OCI-M2 (cell line): Measurements from ENCODE around the gene TRAF5.

Experiments
- DNase-seq: peaks from one replicate; lab custom pipeline; 2025; ENCODE audit not compliant: unreplicated experiment; lab: John Stamatoyannopoulos, UW

TRAF5 gene

DNA sequence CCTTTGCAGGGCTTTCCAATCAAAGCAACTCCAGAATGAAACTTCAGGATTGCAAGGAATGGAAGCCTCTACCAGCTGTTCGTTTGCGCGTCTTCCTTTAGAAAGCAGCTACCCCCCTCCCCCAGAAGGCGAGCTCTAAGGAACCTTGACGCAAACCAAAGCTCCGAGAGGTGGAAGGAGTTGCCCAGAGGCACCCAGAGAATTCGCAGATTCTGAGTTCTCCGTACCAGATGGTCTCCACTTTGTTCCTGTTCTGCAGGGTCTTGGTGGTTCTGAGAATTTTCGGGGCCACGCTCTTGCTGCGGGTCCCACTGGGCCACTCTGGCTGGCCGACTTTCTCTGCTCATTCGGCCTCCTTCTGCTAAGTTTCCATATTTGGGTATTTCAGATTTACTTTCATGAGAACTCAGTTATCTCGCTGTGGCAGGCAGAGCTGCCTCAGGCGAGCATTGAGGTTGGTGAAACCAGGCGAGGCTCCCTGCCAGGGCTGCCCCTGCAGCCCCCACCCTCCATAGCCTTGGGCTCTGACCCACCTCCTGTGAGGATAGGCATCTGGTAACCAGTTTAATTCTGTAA lies 801 bp downstream of the TRAF5 start:
- no peak for DNase-seq

DNA sequence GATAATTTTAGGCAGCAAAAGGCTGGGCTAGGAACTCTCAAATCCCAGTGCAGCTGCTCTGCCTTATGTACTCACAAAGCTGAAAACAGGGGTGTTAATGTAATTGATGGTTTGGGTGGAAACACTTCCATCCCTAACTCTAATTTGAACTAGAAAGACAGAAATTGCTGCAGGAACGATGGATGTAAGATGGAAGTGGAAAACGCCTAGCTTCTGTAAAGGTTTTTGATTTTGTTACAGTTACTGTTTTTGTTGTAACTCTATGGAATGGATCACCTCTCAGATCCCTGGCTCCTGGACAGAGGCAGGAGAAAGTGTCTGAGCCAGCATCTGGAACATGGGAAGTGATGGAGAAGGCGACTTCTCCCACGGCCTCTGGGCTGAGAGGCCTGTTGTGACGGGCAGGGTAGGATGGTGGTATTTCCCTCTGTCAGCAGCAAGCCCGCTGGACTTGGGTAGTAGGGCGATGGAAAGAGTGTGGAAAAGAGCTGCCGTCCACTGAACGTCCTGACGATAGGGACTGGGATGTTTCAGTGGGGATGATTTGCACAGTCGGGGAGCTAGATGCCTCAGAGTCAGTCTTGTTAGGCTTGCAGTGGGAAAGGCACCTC lies 1.6 kb downstream of the TRAF5 start:
- DNase-seq, result no peak

DNA sequence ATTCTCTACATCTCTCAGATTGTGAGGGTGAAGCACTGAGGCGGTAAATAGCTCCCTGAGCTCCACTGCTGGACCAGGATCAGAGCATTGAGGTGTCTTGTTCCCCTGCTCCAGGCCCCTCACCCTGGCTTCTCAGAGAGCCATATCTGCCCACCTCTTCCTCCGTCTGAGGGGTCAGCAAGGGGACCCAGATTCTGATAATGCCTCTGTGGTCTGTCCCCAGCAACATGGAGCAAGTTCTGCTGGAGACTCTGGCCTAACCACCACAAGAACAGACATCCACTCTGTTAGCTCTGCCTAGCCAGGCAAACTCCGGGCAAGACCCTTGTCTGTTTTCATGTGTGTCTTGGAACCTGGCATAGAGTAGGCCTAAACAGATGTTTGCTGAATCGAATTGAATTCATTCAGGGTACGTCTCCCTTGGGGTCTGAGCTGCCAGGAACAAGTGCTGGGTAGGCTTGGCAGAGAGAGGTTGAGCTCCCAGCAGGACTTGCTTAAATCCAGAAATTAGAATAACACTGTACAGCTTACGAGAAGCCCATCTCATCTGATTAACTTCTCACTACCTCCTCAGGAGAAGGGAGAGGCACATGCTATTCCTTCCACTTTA lies 2.3 kb downstream of the TRAF5 start:
- no peak for DNase-seq

DNA sequence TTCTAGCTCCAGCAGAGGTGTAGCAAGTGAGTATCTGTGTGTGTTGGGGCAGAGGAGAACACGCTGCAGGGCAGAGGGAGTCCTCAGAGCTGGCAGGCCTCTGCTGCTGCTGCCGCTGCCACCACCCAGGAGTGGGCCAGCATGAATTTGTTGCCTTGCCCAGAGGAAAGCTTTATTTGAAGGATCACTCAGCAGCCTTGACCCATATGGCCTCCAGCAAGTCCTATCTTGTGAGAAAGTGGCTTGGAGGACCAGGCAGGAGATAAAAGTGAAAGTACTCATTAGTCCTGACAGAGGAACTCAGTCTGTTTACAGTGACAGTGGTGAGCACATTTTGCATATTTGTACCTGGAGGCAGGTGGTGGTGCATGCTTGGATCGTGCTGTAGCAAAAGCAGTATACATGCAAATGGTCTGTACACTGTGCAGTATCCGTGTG lies 3.1 kb downstream of the TRAF5 start:
- DNase-seq, result no peak

DNA sequence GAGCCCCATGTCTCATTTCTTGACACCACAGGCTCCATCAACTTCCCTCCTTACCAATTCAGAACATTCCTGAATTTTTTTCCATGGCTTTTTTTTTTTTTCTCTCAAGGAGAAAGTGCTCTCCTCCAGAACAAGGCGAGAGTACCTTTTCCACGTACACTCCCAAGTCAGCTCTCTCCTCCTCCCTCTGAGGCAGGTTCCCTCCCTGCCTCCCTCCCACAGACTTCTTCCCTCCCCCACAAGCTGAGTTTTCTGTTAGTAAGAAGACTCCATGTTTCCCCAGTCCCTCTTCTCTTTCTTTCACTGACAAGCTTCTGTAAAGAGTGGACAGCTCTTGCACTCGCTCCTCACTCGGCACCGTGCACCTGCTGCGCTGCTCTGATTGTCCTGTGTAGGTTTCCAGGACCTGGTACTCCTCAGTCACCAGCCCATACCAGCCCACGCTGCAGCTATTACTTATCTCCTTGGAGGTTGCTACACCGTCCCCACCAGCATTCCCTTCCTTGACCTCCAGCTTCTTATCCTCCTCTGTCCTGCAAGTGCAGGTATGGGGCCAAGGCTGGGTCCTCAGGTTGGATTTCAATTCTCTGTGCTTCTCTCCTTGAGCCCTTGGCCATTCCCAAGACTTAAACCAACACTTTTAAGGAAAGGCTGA lies 3.8 kb downstream of the TRAF5 start:
- DNase-seq, result no peak

DNA sequence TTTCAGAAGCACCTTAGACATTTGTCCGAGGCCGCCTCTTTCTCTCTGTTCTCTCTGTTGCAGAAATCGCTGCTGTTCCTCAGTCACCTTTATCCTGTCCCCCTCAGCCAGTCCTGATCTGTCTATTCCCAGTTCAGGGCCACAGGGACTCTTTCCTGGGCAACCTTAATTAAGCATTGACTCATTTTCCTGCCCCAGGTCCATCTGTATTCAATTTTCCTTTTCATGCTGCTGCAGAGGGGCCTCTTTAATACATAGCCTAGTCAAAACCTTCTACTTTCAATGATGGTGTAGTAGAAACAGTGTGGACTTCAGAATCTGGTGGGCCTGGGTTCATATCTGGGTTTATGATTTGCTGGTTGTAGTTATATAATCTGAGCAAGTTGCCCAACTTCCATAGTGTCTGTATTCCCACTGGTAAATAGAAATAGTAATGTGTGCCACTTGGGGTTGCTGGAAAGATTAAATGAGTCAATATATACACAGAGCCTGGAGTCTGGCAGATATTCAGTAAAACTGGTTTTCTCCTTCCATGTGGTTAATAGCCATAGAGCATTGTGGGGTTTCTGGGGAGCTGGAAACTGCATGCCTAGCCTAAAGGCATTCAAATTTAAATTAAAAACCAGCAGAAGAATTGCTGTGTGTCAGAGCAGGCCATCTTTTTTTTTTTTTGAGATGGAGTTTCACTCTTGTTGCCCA lies 4.5 kb downstream of the TRAF5 start:
- no peak for DNase-seq

DNA sequence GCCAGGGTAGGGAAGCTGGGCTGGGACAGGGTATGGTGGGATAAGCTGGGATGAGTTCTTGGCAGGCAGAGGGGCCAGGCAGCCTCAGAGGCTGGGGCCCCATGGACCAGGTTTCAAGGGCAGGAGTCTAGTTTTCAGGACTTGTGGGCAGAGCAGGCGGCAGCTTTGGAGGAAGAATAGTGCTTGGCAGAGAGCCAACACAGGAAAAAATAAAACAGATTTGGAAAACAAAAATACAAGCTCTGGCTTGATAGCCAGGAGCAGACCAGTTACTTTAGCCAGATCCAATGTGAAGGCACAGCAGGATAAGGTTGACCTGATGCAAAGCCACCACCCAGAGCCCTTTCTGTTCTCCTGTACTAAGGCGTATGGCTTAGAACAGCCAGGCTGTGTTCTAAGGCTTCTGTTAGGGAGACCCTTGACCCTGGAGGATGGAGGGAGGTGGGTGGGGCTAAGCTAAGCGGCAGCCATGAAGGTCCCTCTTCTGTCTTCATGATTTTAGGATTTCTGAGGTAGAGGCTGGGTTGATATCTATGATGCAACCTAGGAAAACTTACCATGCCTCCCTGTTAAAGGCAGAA lies 5.5 kb downstream of the TRAF5 start:
- DNase-seq, result no peak

DNA sequence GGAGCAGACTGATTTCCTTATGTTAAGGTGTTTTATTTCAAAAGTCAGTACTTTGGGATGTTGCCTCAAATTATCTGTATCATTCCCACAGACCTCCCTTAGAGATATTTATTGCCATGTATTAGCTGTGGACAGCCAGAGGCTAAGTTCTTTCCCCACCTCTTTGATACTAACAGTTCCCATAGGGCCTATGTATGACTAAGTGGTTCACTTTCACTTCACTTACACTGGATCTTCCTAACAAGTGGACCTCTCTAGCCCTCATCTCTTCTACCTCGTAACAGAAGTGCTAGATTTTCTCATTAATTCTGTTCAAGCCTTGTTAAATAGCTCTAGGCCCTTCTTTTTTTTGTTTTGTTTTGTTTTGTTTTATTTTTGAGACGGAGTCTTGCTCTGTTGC lies 6.2 kb downstream of the TRAF5 start:
- DNase-seq, result no peak

DNA sequence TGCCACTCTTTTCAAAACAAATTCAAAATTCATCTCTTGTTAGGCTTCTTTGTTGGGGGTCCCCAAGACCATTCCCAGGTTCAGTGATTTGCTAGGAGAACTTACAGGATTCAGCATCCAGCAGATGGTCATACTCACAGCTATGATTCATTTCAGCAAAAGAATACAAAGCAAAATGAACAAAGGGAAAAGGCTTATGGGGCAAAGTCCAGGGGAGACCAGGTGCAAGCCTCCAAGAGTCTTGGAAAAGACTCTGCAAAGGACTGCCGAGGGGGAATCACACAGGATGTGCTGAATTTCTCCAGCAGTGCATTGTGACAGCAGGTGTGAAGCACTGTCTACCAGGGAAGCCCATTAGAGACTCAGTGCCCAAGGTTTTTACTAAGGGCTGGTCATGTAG lies 7.3 kb downstream of the TRAF5 start:
- no peak for DNase-seq

DNA sequence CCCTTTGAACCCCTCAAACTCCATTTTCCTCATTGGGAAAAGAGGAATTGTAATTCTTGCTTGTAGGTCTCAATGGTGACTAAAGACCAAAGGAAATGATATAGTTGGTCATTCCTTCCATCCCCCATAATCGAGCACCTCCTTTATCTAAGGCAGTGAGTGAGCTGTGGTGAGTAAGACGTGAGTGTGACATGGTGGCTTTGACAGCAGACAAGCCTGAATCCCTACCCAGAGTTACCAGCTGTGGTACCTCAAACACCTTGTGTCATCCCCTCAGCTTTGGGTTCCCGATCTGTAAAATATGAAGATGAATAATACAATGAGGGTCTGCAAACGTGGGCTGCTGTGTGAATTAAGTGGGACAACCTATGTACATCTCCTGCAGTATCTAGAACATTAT lies 8.4 kb downstream of the TRAF5 start:
- DNase-seq, result no peak

DNA sequence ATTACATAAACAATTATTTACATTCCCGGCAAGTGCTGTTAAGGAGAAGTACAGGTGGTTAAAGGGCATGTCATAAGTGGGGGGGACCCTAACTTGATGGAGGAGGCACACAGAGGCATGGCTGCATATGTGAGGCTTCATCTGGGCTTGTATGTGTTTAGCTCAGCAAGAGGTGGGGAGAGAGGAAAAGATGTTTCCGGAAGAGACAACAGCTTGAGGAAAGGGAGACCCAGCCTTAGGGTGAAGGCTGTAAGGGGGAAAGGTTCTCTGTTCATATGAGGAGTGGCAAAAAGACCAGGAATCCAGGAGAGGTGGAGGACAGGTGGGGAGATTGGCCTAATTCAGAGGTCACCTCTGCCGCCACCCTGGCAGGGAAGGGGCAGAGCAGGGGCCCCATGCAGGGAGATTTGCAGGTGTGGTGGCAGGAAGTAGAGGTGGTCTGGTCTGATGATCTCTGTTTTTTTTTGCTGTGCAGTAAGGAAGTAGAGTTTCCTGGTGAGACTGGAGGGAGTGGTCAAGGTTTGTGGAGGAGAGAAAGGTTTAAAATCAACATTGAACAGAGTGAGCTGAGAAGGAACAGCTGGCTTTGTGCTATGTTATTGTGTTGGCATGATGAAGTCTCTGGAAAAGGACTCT lies 9.0 kb downstream of the TRAF5 start:
- DNase-seq, result no peak

DNA sequence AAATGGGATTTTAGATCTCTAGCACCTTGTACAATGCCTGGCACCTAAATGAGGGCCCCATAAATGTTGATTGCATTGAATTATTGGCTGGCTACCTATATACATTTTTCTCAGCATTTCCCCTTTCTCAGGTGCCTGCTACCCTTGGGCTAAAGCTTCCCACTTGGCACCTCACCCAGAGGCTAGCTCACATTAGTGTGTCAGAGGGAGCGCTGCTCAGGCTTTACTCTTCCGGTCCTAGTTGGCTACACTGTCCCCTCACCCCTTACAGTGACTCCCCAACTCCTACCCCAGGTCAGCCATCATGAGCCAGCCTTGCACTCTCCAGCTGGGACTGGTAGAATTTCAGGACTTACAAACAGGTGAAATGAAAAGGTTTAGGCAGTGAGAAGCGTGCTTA lies 9.5 kb downstream of the TRAF5 start:
- no peak for DNase-seq

DNA sequence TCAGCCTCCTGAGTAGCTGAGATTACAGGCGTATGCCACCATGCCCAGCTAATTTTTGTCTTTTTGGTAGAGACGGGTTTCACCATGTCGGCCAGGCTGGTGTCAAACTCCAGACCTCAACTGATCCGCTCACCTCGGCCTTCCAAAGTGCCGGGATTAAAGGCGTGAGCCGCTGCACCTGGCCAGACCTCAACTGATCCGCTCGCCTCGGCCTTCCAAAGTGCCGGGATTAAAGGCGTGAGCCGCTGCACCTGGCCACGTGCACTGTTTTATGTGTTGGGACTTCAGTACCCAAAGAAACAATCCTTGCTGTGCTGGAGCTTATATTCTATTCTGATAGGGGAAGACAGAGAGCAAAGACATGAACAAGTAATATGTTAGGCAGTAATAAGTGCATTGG lies 10.1 kb downstream of the TRAF5 start:
- no peak for DNase-seq

DNA sequence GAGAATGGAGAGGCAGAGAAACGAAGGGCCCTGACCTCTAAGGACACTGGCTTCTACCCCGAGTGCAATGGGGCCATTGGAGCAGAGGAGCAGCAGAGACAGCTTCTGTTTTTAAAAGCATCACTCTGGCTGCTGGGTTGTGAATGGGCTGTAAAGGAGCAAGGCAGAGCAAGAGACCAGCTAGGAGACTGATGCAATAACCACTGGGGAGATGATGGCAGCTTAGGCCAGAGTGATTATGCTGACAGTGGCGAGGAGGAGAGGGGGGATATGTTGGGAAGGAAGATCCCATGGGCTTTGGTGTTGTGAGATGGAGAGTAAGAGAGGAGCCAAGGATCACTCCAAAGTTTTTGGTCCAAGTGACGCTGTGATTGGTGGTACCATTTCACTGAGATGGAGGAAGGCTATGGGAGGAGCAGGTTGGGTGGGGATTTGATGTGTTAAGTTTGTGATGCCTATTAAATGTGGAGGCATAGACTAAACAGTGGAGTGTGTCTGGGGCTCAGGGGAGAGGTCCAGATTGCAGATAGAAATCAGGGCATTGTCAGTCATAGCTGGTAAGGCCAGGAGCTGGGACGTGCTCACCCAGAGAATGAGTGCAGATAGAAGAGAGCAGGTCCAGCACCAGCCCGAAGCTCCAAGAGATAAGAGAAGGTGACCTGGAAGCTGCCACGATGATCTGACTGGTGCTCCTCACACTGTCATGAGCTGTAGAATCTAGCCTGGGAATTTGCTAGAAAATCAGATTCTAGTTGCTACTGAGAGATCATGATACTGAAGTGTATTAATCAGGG lies 11.0 kb downstream of the TRAF5 start:
- no peak for DNase-seq

DNA sequence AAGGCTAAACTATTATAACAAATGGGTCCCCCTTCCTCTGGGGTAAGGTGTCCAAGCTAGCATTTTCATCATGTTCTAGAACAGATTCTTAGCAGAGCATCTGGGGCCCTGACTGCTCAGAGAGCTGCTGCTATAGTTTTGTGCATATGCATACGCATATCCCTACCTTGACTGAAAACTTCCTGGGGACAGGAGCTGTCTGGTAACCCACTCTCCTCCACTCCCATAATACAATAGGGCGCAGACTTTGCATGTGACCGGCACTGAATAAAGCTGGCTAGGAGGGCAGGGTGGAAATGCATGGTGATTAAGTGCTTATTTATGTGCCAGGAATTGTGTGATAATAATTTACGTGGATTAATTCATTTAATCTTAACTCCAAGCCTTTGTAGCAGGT lies 11.6 kb downstream of the TRAF5 start:
- no peak for DNase-seq

DNA sequence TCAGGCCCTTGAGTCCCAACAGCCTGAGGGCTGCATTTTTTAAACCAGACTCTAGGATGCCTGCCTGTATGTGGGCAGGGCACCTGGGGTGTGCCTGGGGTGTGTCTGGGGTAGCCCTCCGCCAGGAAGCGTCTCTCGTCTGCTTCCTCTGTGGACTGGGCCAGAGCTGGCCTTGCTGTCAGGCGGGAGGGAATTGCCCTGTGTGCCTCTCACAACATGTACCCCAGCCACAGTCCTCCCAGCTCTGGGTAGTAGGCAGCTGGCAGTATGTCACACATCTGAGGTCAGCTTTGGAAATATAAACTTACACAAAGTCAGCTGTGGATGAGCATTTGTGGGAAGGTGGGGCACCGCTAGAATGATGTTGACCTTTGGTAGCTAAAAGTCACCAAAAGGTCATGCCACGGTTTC lies 13.0 kb downstream of the TRAF5 start:
- DNase-seq, result no peak

DNA sequence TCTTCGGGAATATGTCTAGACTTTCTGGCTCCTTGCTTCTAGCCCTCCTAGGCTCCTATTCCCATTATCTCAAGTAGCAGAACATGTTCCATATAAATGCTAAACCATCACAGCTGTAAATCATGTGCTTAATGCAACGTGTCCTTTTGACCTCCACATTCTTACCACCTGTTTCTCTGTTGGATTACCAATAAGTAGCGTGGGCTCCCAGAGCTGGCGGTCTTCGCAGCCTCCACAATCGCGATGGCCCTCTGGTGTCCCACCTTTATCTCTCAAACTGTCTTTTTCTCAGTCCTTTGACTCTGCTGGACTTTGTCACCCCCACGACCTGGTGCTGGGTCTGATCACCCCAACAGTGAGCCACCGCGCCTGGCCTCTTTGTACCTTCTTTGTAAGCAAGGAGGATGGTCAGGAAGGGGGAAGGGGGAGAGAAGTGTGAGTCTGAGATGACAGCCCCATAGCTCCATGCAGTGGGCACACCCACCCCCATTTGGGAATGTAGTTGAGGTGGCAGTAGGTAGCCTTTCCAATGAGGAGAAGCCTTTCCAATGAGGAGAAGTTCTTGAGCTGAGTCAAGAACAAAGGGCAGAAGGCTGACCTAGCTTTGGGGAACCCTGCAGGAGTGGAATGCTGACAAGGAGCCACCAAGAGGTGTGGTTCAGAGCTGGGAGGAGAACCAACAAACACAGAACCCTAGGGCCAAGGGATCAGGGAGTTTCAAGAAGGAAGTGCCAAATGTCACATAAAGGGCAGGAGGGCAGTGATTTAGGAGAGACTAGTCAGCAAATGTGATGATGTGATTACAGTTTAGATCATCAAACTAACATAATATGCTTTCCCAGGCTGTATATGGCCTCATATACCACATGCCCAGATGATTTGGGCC lies 14.2 kb downstream of the TRAF5 start:
- no peak for DNase-seq

DNA sequence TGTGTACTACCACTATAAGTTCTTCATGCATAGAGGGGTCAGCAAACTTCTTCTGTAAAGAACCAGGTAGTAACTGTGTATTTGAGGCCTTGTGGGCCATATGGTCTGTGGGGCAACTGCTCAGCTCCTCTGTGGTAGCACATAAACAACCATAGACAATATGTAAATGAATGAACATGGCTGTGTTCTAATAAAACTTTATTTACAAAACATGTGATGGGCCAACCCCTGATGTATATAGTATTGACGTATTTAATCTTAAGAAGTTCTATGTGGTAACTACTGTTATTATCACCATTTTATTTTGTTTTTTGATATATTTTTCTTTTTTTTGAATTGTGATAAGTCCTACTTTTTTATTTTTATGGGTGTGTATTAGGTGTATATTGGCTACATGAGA lies 15.4 kb downstream of the TRAF5 start:
- no peak for DNase-seq

DNA sequence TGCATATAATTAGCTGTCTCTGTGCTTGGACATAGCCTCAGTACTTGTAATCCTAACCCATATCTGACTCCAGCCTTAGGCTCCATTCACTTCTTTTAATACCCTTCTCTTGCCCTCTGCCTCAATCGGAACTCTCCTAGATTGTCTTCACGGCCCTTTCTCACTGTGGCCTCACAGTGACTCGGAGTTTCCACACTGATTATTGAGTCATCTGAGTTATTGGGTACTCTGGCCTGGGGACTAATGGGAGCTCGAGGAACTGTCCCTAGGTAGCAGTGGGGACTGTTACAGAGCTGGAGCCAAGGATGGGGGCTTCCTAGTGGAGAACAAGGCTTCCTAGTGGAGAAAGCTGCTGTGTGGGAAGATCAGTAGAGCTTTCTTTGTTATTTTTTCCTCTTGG lies 17.0 kb downstream of the TRAF5 start:
- no peak for DNase-seq
